Ovary (tissue), 9 donors: ENCODE results near the gene PNRC2. TPM values are rescaled to one million over a fixed set of nuclear protein-coding genes. Genes with fewer than 3 reads are reported as not detected.
"Not testable (repeated sequence)": the region's sequence is repeated elsewhere in the genome, so short reads cannot be mapped to it uniquely, and the experiment has no call there.

Source experiments
- DNase-seq, 5 donors: peaks; one replicate each; pipeline ENCODE4 v3.0.0-alpha.2; 2019 to 2020
- H3K27ac ChIP-seq, 2 donors: fragments of 200-600 bp; one replicate each; pipeline versions ENCODE4 v1.5.1 to v1.8.0; 2019 to 2022
- H3K27me3 ChIP-seq: fragments of 200-600 bp; one replicate; pipeline ENCODE4 v1.8.0; 2022
- H3K36me3 ChIP-seq: fragments of 200-600 bp; sonication (generic); one replicate; pipeline ENCODE4 v1.5.1; 2019
- H3K4me1 ChIP-seq: one replicate; pipeline ENCODE4 v1.8.1; 2013; ENCODE audit warnings: mild to moderate bottlenecking, moderate library complexity; ENCODE audit not compliant: insufficient read depth
- H3K4me3 ChIP-seq: fragments of 200-600 bp; sonication (generic); one replicate; pipeline ENCODE4 v1.5.1; 2017
- H3K9me3 ChIP-seq, 2 donors: fragments of 200-600 bp in 1 of 2; sonication (generic) in 1 of 2; one replicate each; pipeline versions ENCODE4 v1.5.1 to v1.8.1; 2013 to 2019; ENCODE audit warnings: mild to moderate bottlenecking in 1 of 2, moderate library complexity in 1 of 2
- CTCF ChIP-seq, 3 donors: fragments of 450-650 bp in 2 of 3; fragments of 200-600 bp in 1 of 3; IDR thresholded peaks; one replicate each; pipeline versions ENCODE4 v1.5.1 to v1.8.0; 2016 to 2022; ENCODE audit warnings: antibody characterized with exemption in 3 of 3, mild to moderate bottlenecking in 1 of 3
- EP300 ChIP-seq: sonication (generic); formaldehyde crosslinking; IDR thresholded peaks from one replicate; pipeline ENCODE4 v1.6.1; 2017; ENCODE audit warnings: antibody characterized with exemption
- POLR2A ChIP-seq: fragments of 450-650 bp; IDR thresholded peaks from one replicate; pipeline ENCODE4 v1.6.1; 2017; ENCODE audit warnings: antibody characterized with exemption, mild to moderate bottlenecking, moderate library complexity
- WGBS, 3 donors: extraction: QIAGEN DNeasy Blood & Tissue Kit in 1 of 3; methylation state at CpG; one replicate each; pipeline versions ENCODE4 v1.1.5 to v1.1.7; 2013 to 2017; 5-methylcytosine and 5-hydroxymethylcytosine counted together
- intact Hi-C, 4 donors: fragments of 100-400 bp; cut with DNase I; formaldehyde crosslinking; loops; one replicate each; pipeline versions ENCODE4 v1.11.0 to v1.15.1; 2022 to 2023
- polyA plus RNA-seq, 2 donors: library from polyadenylated mRNA; stranded (reverse); fragments of 200-250 nt in 1 of 2; fragments of 350-450 nt in 1 of 2; fragmentation: Illumina TruSeq in 1 of 2; extraction: RNeasy Lipid Tissue Mini Kit (QIAGEN cat#74804) in 1 of 2; gene quantifications; one replicate each; pipeline ENCODE4 v1.2.3, GENCODE V29; 2013 to 2014
- total RNA-seq, 7 donors: library from RNA; depleted of rRNA in 2 of 7; stranded (reverse); fragments of >200 nt in 2 of 7; fragmentation: NEBNext Ultra II Directional in 3 of 7; extraction: Animal tissue kit (Norgen Biotek cat#: 25700) in 3 of 7; gene quantifications; one replicate each; pipeline versions ENCODE4 v1.1.0 to v1.2.4, GENCODE V29; 2016 to 2023
- donor health status: DM: no; HTN: no; CAD: no; lungs with moderate emphysema.
- donor health status: DM: no; HTN: no; CAD: no.
- donor health status: Bipolar disorder and iron deficiency.
- donor health status: DM: yes; HTN: yes; CAD: no.
- donor health status: DM: no; HTN: no; CAD: no.
- donor health status: DM: yes; HTN: yes; CAD: no.

Gene PNRC2
- total and polyA plus RNA-seq, 9 donors, result 72.5 to 121 (median 99.0) TPM

GRCh38 chr1:23953020-23953419 is 6.6 kb upstream of the PNRC2 start:
- no peak overlapping the region for H3K27ac ChIP-seq
- no peaks in the 10 kb centered on the region for H3K9me3 ChIP-seq
- H3K4me3 ChIP-seq, result no peak overlapping the region
- no peaks in the 10 kb centered on the region for H3K27me3 ChIP-seq
- intact Hi-C loops, result no loop called here
- H3K4me1 ChIP-seq, result no peaks in the 10 kb centered on the region
- TF ChIP-seq POLR2A (no peak), CTCF (IDR thresholded peaks at IDR 0.05) (no peak), EP300 (no peak)
- H3K36me3 ChIP-seq, result no peaks in the 10 kb centered on the region
- 85 to 96% (median 87%) methylated on average over 3 of the region's 3 CpGs for WGBS, 3 donors
- DNase-seq, result no peak

DNA sequence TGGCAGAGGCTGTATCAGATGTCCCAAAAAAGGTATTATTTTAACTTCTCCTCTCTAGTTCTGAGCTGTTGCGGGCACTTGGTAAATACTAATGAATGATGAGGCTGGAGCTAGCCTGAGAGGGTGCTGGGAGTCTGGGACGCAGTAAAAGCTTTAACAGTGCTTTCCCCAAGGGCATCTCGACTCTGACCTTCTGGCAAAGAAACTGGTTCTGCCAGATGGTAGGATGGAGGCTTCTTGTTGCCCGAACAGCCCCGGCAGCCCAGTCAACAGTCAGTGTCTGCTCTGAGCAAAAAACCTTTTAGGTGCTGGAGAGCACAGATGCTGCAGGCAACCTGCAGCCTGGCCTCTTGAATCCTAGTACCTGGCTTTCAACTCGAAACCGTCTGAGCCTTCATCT is 2.5 kb upstream of the PNRC2 start:
- intact Hi-C loops, result loop anchor here in 2 of 4 donors (5.0 kb wide), 3 partner anchors 35 to 70 kb away; no protein-coding TSS in a partner anchor

DNA sequence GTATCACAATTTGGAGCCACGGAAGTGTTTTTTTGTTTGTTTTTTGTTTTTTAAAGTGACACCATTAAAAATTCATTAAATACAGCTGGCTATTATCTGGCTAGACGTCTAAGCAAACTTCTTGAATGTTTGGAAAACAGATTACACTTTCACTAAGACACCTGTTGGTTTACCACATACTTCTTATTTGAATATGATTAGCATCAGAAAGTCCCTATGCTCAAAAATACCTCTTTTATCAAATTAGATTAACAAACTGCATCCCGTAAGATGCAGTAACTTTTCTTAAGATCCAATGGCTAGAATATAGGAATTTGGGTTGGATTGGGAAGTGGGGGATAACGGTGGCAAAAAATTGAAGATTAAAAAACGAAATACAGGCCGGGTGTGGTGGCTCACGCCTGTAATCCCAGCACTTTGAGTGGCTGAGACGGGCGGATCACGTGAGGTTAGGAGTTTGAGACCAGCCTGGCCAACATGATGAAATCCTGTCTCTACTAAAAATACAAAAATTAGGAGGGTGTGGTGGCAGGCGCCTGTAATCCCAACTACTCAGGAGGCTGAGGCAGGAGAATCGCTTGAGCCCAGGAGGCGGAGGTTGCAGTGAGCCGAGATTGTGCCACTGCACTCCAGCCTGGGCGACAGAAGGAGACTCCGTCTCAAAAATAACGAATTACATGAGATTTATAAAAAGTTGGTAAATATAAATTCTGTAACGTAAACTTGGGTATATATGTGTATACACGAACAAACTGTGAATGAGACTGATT is 1.4 kb upstream of the PNRC2 start:
- intact Hi-C loops, result loop anchor here in 2 of 4 donors (5.0 kb wide), 3 partner anchors 36 to 69 kb away; no protein-coding TSS in a partner anchor
- H3K9me3 ChIP-seq, DNase-seq, H3K4me1 ChIP-seq, H3K36me3 ChIP-seq, H3K27me3 ChIP-seq: not testable (repeated sequence)
- WGBS, 3 donors, result 54 to 68% (median 60%) methylated on average over 19 of the region's 19 CpGs
- Histone ChIP-seq H3K4me3 (peak overlapping the region; percentile 84), H3K27ac (peak overlapping the region; percentile 93 to 99)

More for the DNA sequence above, 2.5 kb upstream of the PNRC2 start:
- H3K4me1 ChIP-seq, result no peaks in the 10 kb centered on the region
- peak overlapping the region in 1 of 2 donors; percentile 48 for H3K27ac ChIP-seq
- WGBS, 3 donors, result 29 to 52% (median 31%) methylated on average over 7 of the region's 7 CpGs
- no peak for TF ChIP-seq POLR2A
- TF ChIP-seq CTCF (IDR thresholded peaks at IDR 0.05), result no peak
- TF ChIP-seq EP300, result no peak
- H3K36me3 ChIP-seq, result no peaks in the 10 kb centered on the region
- H3K4me3 ChIP-seq, result no peak overlapping the region
- no peaks in the 10 kb centered on the region for H3K9me3 ChIP-seq
- no peak for DNase-seq
- no peaks in the 10 kb centered on the region for H3K27me3 ChIP-seq

- WGBS, 3 donors, result 1 to 2% (median 1%) methylated on average over 26 to 30 of the region's 30 CpGs
- Histone ChIP-seq H3K27me3 (no peaks in the 10 kb centered on the region), H3K27ac (peak overlapping the region; percentile 93 to 99), H3K4me3 (peak overlapping the region; percentile 84), H3K4me1 (no peaks in the 10 kb centered on the region), H3K36me3 (no peaks in the 10 kb centered on the region), H3K9me3 (no peaks in the 10 kb centered on the region)
- intact Hi-C loops, result loop anchor here in 2 of 4 donors (5.0 kb wide), 3 partner anchors 37 to 68 kb away; no protein-coding TSS in a partner anchor
- peak in 4 of 5 donors; percentile 72 to 82 (median 76) for DNase-seq
- TF ChIP-seq EP300 (no peak), POLR2A (peak; percentile 7), CTCF (IDR thresholded peaks at IDR 0.05) (no peak)
These were observed 693 bp upstream of the PNRC2 start for GRCh38 chr1:23958810-23959460.
